HCT116 (cell line): Measurements from ENCODE around the gene DDX10. TPM values are rescaled to one million over a fixed set of nuclear protein-coding genes. Genes with fewer than 3 reads are reported as not detected.

ENCODE experiments used
- ATAC-seq: fragments of 200-7000 bp; cut with Tn5 transposase; 2 replicates; pipeline ENCODE4 v1.9.1; 2020; ENCODE audit warnings: mild to moderate bottlenecking, moderate library complexity
- BruUV-seq: library from RNA; stranded (reverse); fragments of 400-500 nt; replicated peaks from 2 replicates; lab custom pipeline; 2021; lab: Mats Ljungman, UMichigan
- CTCF ChIA-PET: fragments of 300-600 bp; sonication (Branson Sonifier 250); formaldehyde crosslinking; loops from one replicate; lab custom pipeline; 2021; ENCODE audit warnings: antibody characterized with exemption; lab: Charles Lee
- POLR2A ChIA-PET: fragments of 300-600, 350-600 bp; sonication (Branson Sonifier 250); formaldehyde crosslinking; loops from one replicate; lab custom pipeline; 2021; ENCODE audit warnings: antibody characterized with exemption; lab: Charles Lee
- RAD21 ChIA-PET, 2 experiments: fragments of 300-600 bp; sonication (Branson Sonifier 250); formaldehyde crosslinking; loops; one replicate each; lab custom pipeline; 2023; ENCODE audit warnings: low total read pairs in 2 of 2; ENCODE audit not compliant: uncharacterized antibody in 2 of 2, unreplicated experiment in 2 of 2, low non-redundant PET in 1 of 2; lab: Charles Lee
- DNase-seq: peaks from one replicate; pipeline ENCODE4 v3.0.0-alpha.2; 2010; ENCODE audit warnings: low read depth, low spot score
- H2AFZ ChIP-seq: fragments of 200-600 bp; shearing (Covaris generic), sonication (generic); 2 replicates; pipeline ENCODE4 v1.6.1; 2017; ENCODE audit warnings: low read depth, mixed run types, mixed read lengths, antibody characterized with exemption, low read length; ENCODE audit not compliant: poor library complexity, severe bottlenecking
- H3K27ac ChIP-seq: 2 replicates; pipeline ENCODE4 v1.5.1; 2012; ENCODE audit warnings: low read depth, low read length
- H3K27me3 ChIP-seq: fragments of 200-600 bp; sonication (generic); 2 replicates; pipeline ENCODE4 v1.6.1; 2016; ENCODE audit warnings: mixed run types, low read length, mixed read lengths; ENCODE audit not compliant: insufficient read depth
- H3K36me3 ChIP-seq, 2 experiments: fragments of 200-500 bp in 1 of 2; fragments of 200-600 bp in 1 of 2; sonication (Bioruptor generic) in 1 of 2; sonication (generic) in 1 of 2; 2 replicates each; pipeline versions ENCODE4 v1.5.1 to v1.6.1; 2014 to 2016; ENCODE audit warnings: low read length in 2 of 2, inconsistent platforms in 1 of 2, mixed read lengths in 1 of 2, mixed run types in 1 of 2; ENCODE audit not compliant: insufficient read depth in 2 of 2, control insufficient read depth in 1 of 2
- H3K4me1 ChIP-seq, 2 experiments: fragments of 200-600 bp in 1 of 2; sonication (generic) in 1 of 2; 2 replicates each; pipeline versions ENCODE4 v1.5.1 to v1.6.1; 2012 to 2017; ENCODE audit warnings: low read length in 2 of 2, inconsistent platforms in 1 of 2, mild to moderate bottlenecking in 1 of 2, mixed read lengths in 1 of 2, mixed run types in 1 of 2, moderate library complexity in 1 of 2; ENCODE audit not compliant: insufficient read depth in 2 of 2, control insufficient read depth in 1 of 2
- H3K4me2 ChIP-seq: fragments of 200-600 bp; sonication (generic); 2 replicates; pipeline ENCODE4 v1.6.1; 2017; ENCODE audit warnings: mixed run types, low read length, mixed read lengths
- H3K4me3 ChIP-seq, 2 experiments: fragments of 200-600 bp in 1 of 2; sonication (generic) in 1 of 2; replicated peaks in 1 of 2; 2 replicates each; pipeline ENCODE4 v1.5.1; 2011 to 2016; ENCODE audit warnings: low read length in 2 of 2, control low read depth in 1 of 2, low read depth in 1 of 2, mild to moderate bottlenecking in 1 of 2, mixed read lengths in 1 of 2, mixed run types in 1 of 2
- H3K79me2 ChIP-seq: fragments of 200-600 bp; sonication (generic); 2 replicates; pipeline ENCODE4 v1.6.1; 2017; ENCODE audit warnings: mild to moderate bottlenecking, mixed run types, low read length, moderate library complexity, mixed read lengths; ENCODE audit not compliant: insufficient read depth
- H3K9ac ChIP-seq: fragments of 200-600 bp; sonication (generic); 2 replicates; pipeline ENCODE4 v1.6.1; 2016; ENCODE audit warnings: low read length, mixed read lengths
- H3K9me2 ChIP-seq: fragments of 200-600 bp; sonication (generic), shearing (Covaris generic); 2 replicates; pipeline ENCODE4 v1.6.1; 2017; ENCODE audit warnings: mixed run types, mild to moderate bottlenecking, moderate library complexity; ENCODE audit not compliant: insufficient read depth
- H3K9me3 ChIP-seq, 2 experiments: fragments of 200-500 bp in 1 of 2; fragments of 200-600 bp in 1 of 2; sonication (Bioruptor generic) in 1 of 2; sonication (generic) in 1 of 2; 2 replicates each; pipeline ENCODE4 v1.6.1; 2014 to 2017; ENCODE audit warnings: low read length in 2 of 2, mixed read lengths in 2 of 2, inconsistent platforms in 1 of 2, low read depth in 1 of 2, mild to moderate bottlenecking in 1 of 2, mixed run types in 1 of 2, moderate library complexity in 1 of 2; ENCODE audit not compliant: control insufficient read depth in 1 of 2, insufficient read depth in 1 of 2
- H4K20me1 ChIP-seq: fragments of 200-600 bp; sonication (generic), shearing (Covaris generic); 2 replicates; pipeline ENCODE4 v1.6.1; 2017; ENCODE audit warnings: mixed run types, mild to moderate bottlenecking, moderate library complexity; ENCODE audit not compliant: insufficient read depth
- CBX3 ChIP-seq: IDR thresholded peaks from 2 replicates; pipeline ENCODE4 v1.6.1; 2012; ENCODE audit warnings: low read depth
- ELF1 ChIP-seq: IDR thresholded peaks from 2 replicates; pipeline ENCODE4 v1.6.1; 2012; ENCODE audit warnings: low read depth, borderline replicate concordance
- EZH2 ChIP-seq: fragments of 200-600 bp; sonication (generic); IDR thresholded peaks from 2 replicates; pipeline ENCODE4 v1.6.1; 2017; ENCODE audit warnings: antibody characterized with exemption, mixed run types
- FOSL1 ChIP-seq: IDR thresholded peaks from 2 replicates; pipeline ENCODE4 v1.6.1; 2012; ENCODE audit warnings: low read depth
- JUND ChIP-seq: IDR thresholded peaks from 2 replicates; pipeline ENCODE4 v1.6.1; 2012
- POLR2A ChIP-seq: IDR thresholded peaks from 2 replicates; pipeline ENCODE4 v1.7.0; 2011; ENCODE audit warnings: borderline replicate concordance; ENCODE audit not compliant: insufficient read depth, insufficient read length; ENCODE audit errors: extremely low read depth
- POLR2AphosphoS5 ChIP-seq: IDR thresholded peaks from 2 replicates; pipeline ENCODE4 v1.6.1; 2011; ENCODE audit warnings: mild to moderate bottlenecking, low read depth, low read length, moderate library complexity
- RAD21 ChIP-seq: IDR thresholded peaks from 2 replicates; pipeline ENCODE4 v1.6.1; 2012; ENCODE audit warnings: low read depth, mild to moderate bottlenecking
- SIN3A ChIP-seq: IDR thresholded peaks from 2 replicates; pipeline ENCODE4 v1.6.1; 2012; ENCODE audit warnings: low read depth
- SP1 ChIP-seq: IDR thresholded peaks from 2 replicates; pipeline ENCODE4 v1.6.1; 2012; ENCODE audit warnings: low read depth
- SRF ChIP-seq: IDR thresholded peaks from 2 replicates; pipeline ENCODE4 v1.6.1; 2012; ENCODE audit warnings: low read depth
- TCF7L2 ChIP-seq: IDR thresholded peaks from 2 replicates; pipeline ENCODE4 v1.7.0; 2011; ENCODE audit warnings: borderline replicate concordance, inconsistent platforms; ENCODE audit not compliant: insufficient read depth, insufficient read length; ENCODE audit errors: extremely low read depth
- YY1 ChIP-seq: IDR thresholded peaks from 2 replicates; pipeline ENCODE4 v1.6.1; 2011; ENCODE audit warnings: low read length, low read depth, moderate library complexity, mild to moderate bottlenecking; ENCODE audit not compliant: insufficient replicate concordance; ENCODE audit errors: extremely low read depth
- ZFX ChIP-seq: fragments of 450-650 bp; IDR thresholded peaks from 2 replicates; pipeline ENCODE4 v1.6.1; 2017
- ZNF274 ChIP-seq: fragments of 200-500 bp; sonication (Bioruptor generic); IDR thresholded peaks from 2 replicates; pipeline ENCODE4 v1.6.1; 2014; ENCODE audit warnings: mild to moderate bottlenecking, low read depth, low read length, inconsistent platforms
- intact Hi-C: fragments of 100-400 bp; cut with micrococcal nuclease; formaldehyde crosslinking; loops from 2 replicates; pipeline ENCODE4 v1.10.0; 2022
- total RNA-seq: library from RNA; stranded (reverse); gene quantifications from one replicate; pipeline ENCODE4 v1.2.1, GENCODE V29; 2021; ENCODE audit not compliant: unreplicated experiment
- TF ChIP-seq, protein P1 (sequence below): IDR thresholded peaks from 2 replicates; pipeline ENCODE4 v1.6.1; 2012; ENCODE audit warnings: low read depth
- TF ChIP-seq, protein P2 (sequence below): IDR thresholded peaks from 2 replicates; pipeline ENCODE4 v1.6.1; 2012
- TF ChIP-seq, protein P3 (sequence below): IDR thresholded peaks from 2 replicates; pipeline ENCODE4 v1.6.1; 2011; ENCODE audit warnings: mild to moderate bottlenecking, low read length, moderate library complexity; ENCODE audit not compliant: insufficient replicate concordance; ENCODE audit errors: extremely low read depth
- TF ChIP-seq, protein P4 (sequence below): IDR thresholded peaks from 2 replicates; pipeline ENCODE4 v1.6.1; 2012

Gene DDX10
- total RNA-seq, 1 experiment from 2014 or later = 66.5 TPM

DNA sequence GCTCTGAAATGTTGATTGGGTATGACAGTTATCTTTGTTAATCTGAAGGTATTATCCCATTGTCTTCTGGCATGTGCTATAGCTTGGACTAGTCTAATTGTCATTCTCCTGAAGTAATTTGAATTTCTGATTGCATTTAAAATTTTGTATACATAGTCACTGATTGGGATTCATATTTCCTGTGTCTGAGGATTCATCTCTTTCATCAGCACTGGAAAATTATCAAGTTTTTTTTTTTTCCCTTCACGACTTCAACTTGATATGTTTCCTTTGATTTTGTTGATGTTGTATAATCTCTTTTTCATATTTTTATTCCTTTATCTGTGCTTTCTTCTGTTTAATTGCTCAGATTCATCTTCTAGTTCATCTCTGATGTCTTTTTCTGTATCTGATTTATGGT lies 104.1 kb downstream of the DDX10 start:
- Histone ChIP-seq H3K27ac (no peak overlapping the region), H3K9ac (no peak overlapping the region), H3K9me3 (no peaks in the 10 kb centered on the region), H3K36me3 (no peaks in the 10 kb centered on the region), H2AFZ (no peak overlapping the region), H3K9me2 (no peaks in the 10 kb centered on the region), H3K4me1 (no peaks in the 10 kb centered on the region), H3K4me2 (no peak overlapping the region), H3K4me3 (no peak overlapping the region), H3K79me2 (peaks cover 74% of the 10 kb centered on the region), H4K20me1 (peaks cover 3% of the 10 kb centered on the region; the same call in 1 of the 2 replicates), H3K27me3 (no peaks in the 10 kb centered on the region)
- intact Hi-C loops = no loop called here
- TF ChIP-seq ELF1 = no peak
- TF ChIP-seq JUND = no peak
- no peak for TF ChIP-seq FOSL1
- TF ChIP-seq, protein P1, sequence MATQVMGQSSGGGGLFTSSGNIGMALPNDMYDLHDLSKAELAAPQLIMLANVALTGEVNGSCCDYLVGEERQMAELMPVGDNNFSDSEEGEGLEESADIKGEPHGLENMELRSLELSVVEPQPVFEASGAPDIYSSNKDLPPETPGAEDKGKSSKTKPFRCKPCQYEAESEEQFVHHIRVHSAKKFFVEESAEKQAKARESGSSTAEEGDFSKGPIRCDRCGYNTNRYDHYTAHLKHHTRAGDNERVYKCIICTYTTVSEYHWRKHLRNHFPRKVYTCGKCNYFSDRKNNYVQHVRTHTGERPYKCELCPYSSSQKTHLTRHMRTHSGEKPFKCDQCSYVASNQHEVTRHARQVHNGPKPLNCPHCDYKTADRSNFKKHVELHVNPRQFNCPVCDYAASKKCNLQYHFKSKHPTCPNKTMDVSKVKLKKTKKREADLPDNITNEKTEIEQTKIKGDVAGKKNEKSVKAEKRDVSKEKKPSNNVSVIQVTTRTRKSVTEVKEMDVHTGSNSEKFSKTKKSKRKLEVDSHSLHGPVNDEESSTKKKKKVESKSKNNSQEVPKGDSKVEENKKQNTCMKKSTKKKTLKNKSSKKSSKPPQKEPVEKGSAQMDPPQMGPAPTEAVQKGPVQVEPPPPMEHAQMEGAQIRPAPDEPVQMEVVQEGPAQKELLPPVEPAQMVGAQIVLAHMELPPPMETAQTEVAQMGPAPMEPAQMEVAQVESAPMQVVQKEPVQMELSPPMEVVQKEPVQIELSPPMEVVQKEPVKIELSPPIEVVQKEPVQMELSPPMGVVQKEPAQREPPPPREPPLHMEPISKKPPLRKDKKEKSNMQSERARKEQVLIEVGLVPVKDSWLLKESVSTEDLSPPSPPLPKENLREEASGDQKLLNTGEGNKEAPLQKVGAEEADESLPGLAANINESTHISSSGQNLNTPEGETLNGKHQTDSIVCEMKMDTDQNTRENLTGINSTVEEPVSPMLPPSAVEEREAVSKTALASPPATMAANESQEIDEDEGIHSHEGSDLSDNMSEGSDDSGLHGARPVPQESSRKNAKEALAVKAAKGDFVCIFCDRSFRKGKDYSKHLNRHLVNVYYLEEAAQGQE = no peak
- TF ChIP-seq ZFX = no peak
- no peak for TF ChIP-seq SP1
- no peak for TF ChIP-seq YY1
- TF ChIP-seq RAD21 = no peak
- no peak for TF ChIP-seq POLR2AphosphoS5
- TF ChIP-seq ZNF274 = no peak
- no peak for TF ChIP-seq SIN3A
- TF ChIP-seq EZH2 = no peak
- TF ChIP-seq SRF = no peak
- no peak for TF ChIP-seq CBX3
- TF ChIP-seq, protein P2, sequence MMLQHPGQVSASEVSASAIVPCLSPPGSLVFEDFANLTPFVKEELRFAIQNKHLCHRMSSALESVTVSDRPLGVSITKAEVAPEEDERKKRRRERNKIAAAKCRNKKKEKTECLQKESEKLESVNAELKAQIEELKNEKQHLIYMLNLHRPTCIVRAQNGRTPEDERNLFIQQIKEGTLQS = no peak
- TF ChIP-seq, protein P3, sequence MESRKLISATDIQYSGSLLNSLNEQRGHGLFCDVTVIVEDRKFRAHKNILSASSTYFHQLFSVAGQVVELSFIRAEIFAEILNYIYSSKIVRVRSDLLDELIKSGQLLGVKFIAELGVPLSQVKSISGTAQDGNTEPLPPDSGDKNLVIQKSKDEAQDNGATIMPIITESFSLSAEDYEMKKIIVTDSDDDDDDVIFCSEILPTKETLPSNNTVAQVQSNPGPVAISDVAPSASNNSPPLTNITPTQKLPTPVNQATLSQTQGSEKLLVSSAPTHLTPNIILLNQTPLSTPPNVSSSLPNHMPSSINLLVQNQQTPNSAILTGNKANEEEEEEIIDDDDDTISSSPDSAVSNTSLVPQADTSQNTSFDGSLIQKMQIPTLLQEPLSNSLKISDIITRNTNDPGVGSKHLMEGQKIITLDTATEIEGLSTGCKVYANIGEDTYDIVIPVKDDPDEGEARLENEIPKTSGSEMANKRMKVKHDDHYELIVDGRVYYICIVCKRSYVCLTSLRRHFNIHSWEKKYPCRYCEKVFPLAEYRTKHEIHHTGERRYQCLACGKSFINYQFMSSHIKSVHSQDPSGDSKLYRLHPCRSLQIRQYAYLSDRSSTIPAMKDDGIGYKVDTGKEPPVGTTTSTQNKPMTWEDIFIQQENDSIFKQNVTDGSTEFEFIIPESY = no peak
- no peak for TF ChIP-seq TCF7L2
- TF ChIP-seq POLR2A = no peak
- TF ChIP-seq, protein P4, sequence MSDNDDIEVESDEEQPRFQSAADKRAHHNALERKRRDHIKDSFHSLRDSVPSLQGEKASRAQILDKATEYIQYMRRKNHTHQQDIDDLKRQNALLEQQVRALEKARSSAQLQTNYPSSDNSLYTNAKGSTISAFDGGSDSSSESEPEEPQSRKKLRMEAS = no peak
- ChIA-PET POLR2A (no interaction called here), RAD21 (no interaction called here), CTCF (no interaction called here)
- DNase-seq (no peak), ATAC-seq (no peak)
- BruUV-seq = no TSS peak
